PC-3 (cell line): ENCODE results near the gene RGS7. TPM values are rescaled to one million over a fixed set of nuclear protein-coding genes. Genes with fewer than 3 reads are reported as not detected.

Source experiments
- ATAC-seq: fragments of 200-7000 bp; cut with Tn5 transposase; 2 replicates; pipeline ENCODE4 v1.9.1; 2020; ENCODE audit warnings: mild to moderate bottlenecking, moderate library complexity
- BruUV-seq: library from RNA; stranded (reverse); fragments of 400-500 nt; replicated peaks from 2 replicates; lab custom pipeline; 2021; lab: Mats Ljungman, UMichigan
- CTCF ChIA-PET: fragments of 300-600 bp; sonication (Branson Sonifier 250); formaldehyde crosslinking; loops from one replicate; lab custom pipeline; 2022; ENCODE audit warnings: antibody characterized with exemption; lab: Charles Lee
- POLR2A ChIA-PET: fragments of 300-600 bp; sonication (Branson Sonifier 250); formaldehyde crosslinking; loops from one replicate; lab custom pipeline; 2022; ENCODE audit warnings: antibody characterized with exemption; ENCODE audit not compliant: unreplicated experiment; lab: Charles Lee
- DNase-seq: peaks from one replicate; pipeline ENCODE4 v3.0.0-alpha.2; 2015
- H2AFZ ChIP-seq: fragments of 300-600 bp; sonication (generic); 2 replicates; pipeline ENCODE4 v1.6.0; 2016; ENCODE audit warnings: antibody characterized with exemption, low read length
- H3F3A ChIP-seq: fragments of 300-600 bp; sonication (generic); one replicate; pipeline ENCODE4 v1.6.0; 2017; ENCODE audit warnings: antibody characterized with exemption, low read length, control low read depth, mild to moderate bottlenecking; ENCODE audit not compliant: unreplicated experiment
- H3K27ac ChIP-seq: fragments of 300-600 bp; sonication (generic); 2 replicates; pipeline ENCODE4 v1.5.1; 2016; ENCODE audit warnings: mild to moderate bottlenecking, low read length
- H3K27me3 ChIP-seq: fragments of 300-600 bp; sonication (generic); 2 replicates; pipeline ENCODE4 v1.6.1; 2016; ENCODE audit warnings: low read length, mixed read lengths
- H3K36me3 ChIP-seq: fragments of 300-600 bp; sonication (generic); 2 replicates; pipeline ENCODE4 v1.6.1; 2016; ENCODE audit warnings: low read depth, mixed run types, low read length, mixed read lengths
- H3K4me1 ChIP-seq: fragments of 300-600 bp; sonication (generic); 2 replicates; pipeline ENCODE4 v1.5.1; 2016; ENCODE audit warnings: low read length; ENCODE audit not compliant: insufficient read depth
- H3K4me2 ChIP-seq: fragments of 300-600 bp; sonication (generic); 2 replicates; pipeline ENCODE4 v1.6.0; 2016; ENCODE audit warnings: low read length
- H3K4me3 ChIP-seq: fragments of 300-600 bp; sonication (generic); 2 replicates; pipeline ENCODE4 v1.5.1; 2016; ENCODE audit warnings: mild to moderate bottlenecking, low read length, mixed read lengths
- H3K79me2 ChIP-seq: fragments of 300-600 bp; sonication (generic); 2 replicates; pipeline ENCODE4 v1.6.1; 2017; ENCODE audit warnings: low read length, mixed read lengths
- H3K9ac ChIP-seq: fragments of 300-600 bp; sonication (generic); 2 replicates; pipeline ENCODE4 v1.6.0; 2016; ENCODE audit warnings: mild to moderate bottlenecking, low read length
- H3K9me2 ChIP-seq: fragments of 300-600 bp; sonication (generic); replicated peaks from 2 replicates; pipeline ENCODE4 v1.6.1; 2016; ENCODE audit warnings: mixed run types, low read length, mixed read lengths
- H3K9me3 ChIP-seq: fragments of 300-600 bp; sonication (generic); 2 replicates; pipeline ENCODE4 v1.6.1; 2016; ENCODE audit warnings: low read length, mixed read lengths
- H4K20me1 ChIP-seq: fragments of 300-600 bp; sonication (generic); 2 replicates; pipeline ENCODE4 v1.6.1; 2016; ENCODE audit warnings: low read length, mixed read lengths
- EZH2 ChIP-seq: fragments of 300-600 bp; sonication (generic); IDR thresholded peaks from one replicate; pipeline ENCODE4 v1.6.1; 2017; ENCODE audit warnings: antibody characterized with exemption, mild to moderate bottlenecking, low read length; ENCODE audit not compliant: unreplicated experiment
- EZH2phosphoT487 ChIP-seq: fragments of 300-600 bp; sonication (generic); IDR thresholded peaks from 2 replicates; pipeline ENCODE4 v1.6.1; 2018; ENCODE audit warnings: mild to moderate bottlenecking, antibody characterized with exemption, low read length, borderline replicate concordance
- intact Hi-C: fragments of 100-400 bp; cut with micrococcal nuclease; formaldehyde crosslinking; loops from 2 replicates; pipeline ENCODE4 v1.9.0; 2023
- total RNA-seq: library from RNA; depleted of rRNA; stranded (reverse); fragments of >200 nt; gene quantifications from 2 replicates; pipeline ENCODE4 v1.2.3, GENCODE V29; 2014
- TF ChIP-seq, protein P1 (sequence below): fragments of 300-600 bp; sonication (generic); conservative IDR thresholded peaks from 2 replicates; pipeline ENCODE4 v1.5.1; 2017; ENCODE audit warnings: antibody characterized with exemption, low read depth, mild to moderate bottlenecking, low read length

The RGS7 gene
- total RNA-seq, 1 experiment from 2014 or later: 0.15 TPM

DNA sequence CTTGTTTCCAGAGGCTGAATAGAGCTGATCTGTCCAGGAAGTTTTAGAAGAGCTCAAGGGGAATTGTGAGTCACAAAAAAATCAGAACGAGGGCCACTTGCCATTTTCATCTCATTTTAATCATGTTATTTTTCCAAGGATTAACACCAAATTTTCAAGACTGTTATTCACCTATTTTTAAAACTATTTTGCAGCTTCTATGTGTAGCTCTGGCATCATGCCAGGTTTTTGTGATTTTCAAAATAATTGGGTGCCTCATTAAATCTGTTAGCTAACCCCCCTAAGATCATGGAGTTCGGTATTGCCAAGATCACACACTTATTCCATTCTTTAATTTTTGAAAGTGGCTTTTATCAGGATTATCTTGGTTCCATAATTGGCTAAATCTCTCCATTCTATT is 90.9 kb downstream of the RGS7 start:
- ATAC-seq: peak; percentile 19; the same call in 1 of the 2 replicates
- Histone ChIP-seq H3K79me2 (no peaks in the 10 kb centered on the region), H2AFZ (no peak overlapping the region), H3K4me1 (peaks cover 16% of the 10 kb centered on the region), H3K9ac (no peak overlapping the region), H4K20me1 (no peaks in the 10 kb centered on the region), H3K4me2 (peak overlapping the region; percentile 26), H3K9me3 (no peaks in the 10 kb centered on the region), H3K36me3 (no peaks in the 10 kb centered on the region), H3F3A (no peaks in the 10 kb centered on the region), H3K27me3 (peaks cover 18% of the 10 kb centered on the region; the same call in 1 of the 2 replicates), H3K27ac (no peak overlapping the region), H3K4me3 (no peak overlapping the region), H3K9me2 (no peaks in the 10 kb centered on the region)
- POLR2A ChIA-PET: no interaction called here
- TF ChIP-seq, protein P1, sequence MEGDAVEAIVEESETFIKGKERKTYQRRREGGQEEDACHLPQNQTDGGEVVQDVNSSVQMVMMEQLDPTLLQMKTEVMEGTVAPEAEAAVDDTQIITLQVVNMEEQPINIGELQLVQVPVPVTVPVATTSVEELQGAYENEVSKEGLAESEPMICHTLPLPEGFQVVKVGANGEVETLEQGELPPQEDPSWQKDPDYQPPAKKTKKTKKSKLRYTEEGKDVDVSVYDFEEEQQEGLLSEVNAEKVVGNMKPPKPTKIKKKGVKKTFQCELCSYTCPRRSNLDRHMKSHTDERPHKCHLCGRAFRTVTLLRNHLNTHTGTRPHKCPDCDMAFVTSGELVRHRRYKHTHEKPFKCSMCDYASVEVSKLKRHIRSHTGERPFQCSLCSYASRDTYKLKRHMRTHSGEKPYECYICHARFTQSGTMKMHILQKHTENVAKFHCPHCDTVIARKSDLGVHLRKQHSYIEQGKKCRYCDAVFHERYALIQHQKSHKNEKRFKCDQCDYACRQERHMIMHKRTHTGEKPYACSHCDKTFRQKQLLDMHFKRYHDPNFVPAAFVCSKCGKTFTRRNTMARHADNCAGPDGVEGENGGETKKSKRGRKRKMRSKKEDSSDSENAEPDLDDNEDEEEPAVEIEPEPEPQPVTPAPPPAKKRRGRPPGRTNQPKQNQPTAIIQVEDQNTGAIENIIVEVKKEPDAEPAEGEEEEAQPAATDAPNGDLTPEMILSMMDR: no peak
- no peak for TF ChIP-seq EZH2phosphoT487
- no peak for TF ChIP-seq EZH2
- intact Hi-C loops: no loop called here
- CTCF ChIA-PET: no interaction called here
- no TSS peak for BruUV-seq
- DNase-seq: peak; percentile 62

DNA sequence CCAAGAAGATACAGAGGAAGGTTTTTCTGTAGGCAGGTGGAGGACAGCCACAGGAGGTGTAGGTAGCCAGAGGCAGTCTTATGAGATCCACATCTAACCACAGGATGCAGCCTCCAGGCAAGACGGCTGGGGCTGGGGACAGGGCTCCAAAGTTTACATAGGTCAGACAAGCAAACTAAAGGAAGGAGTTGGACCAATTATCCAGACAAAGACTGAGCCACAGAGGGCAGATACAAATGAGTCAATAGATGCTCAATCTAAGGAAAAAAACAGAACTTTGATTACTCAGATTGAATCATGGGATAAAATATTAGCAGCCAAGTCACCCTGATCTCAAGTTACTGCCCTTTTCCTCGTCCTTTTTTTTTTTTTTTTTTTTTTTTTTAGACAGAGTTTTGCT is 91.6 kb downstream of the RGS7 start:
- Histone ChIP-seq H3K9me2 (no peaks in the 10 kb centered on the region), H2AFZ (no peak overlapping the region), H3F3A (no peaks in the 10 kb centered on the region), H3K9me3 (no peaks in the 10 kb centered on the region), H3K9ac (no peak overlapping the region), H3K27me3 (peaks cover 18% of the 10 kb centered on the region; the same call in 1 of the 2 replicates), H3K79me2 (no peaks in the 10 kb centered on the region), H3K36me3 (no peaks in the 10 kb centered on the region), H3K4me2 (peak overlapping the region; percentile 26), H3K4me1 (peaks cover 16% of the 10 kb centered on the region), H4K20me1 (no peaks in the 10 kb centered on the region), H3K4me3 (no peak overlapping the region), H3K27ac (no peak overlapping the region)
- ChIA-PET POLR2A (no interaction called here), CTCF (no interaction called here)
- ATAC-seq: peak; percentile 85
- no TSS peak for BruUV-seq
- DNase-seq: peak; percentile 94
- TF ChIP-seq, protein P1: no peak
- TF ChIP-seq EZH2phosphoT487 (no peak), EZH2 (no peak)
- intact Hi-C loops: no loop called here

GRCh38 chr1:241263346-241263745 is 93.7 kb downstream of the RGS7 start:
- Histone ChIP-seq H2AFZ (no peak overlapping the region), H3K4me3 (no peak overlapping the region), H3K9me2 (no peaks in the 10 kb centered on the region), H3K36me3 (no peaks in the 10 kb centered on the region), H3K4me1 (peaks cover 16% of the 10 kb centered on the region), H3F3A (no peaks in the 10 kb centered on the region), H3K79me2 (no peaks in the 10 kb centered on the region), H3K27me3 (peaks cover 25% of the 10 kb centered on the region; the same call in 1 of the 2 replicates), H3K9ac (no peak overlapping the region), H3K9me3 (no peaks in the 10 kb centered on the region), H3K27ac (no peak overlapping the region), H4K20me1 (no peaks in the 10 kb centered on the region), H3K4me2 (no peak overlapping the region)
- intact Hi-C loops: no loop called here
- ChIA-PET CTCF (no interaction called here), POLR2A (no interaction called here)
- TF ChIP-seq EZH2 (no peak), EZH2phosphoT487 (no peak)
- TF ChIP-seq, protein P1: no peak
- DNase-seq (no peak), ATAC-seq (no peak)
- no TSS peak for BruUV-seq
